ENCODE results near the gene CCL20.
"Not testable (repeated sequence)": the region's sequence is repeated elsewhere in the genome, so short reads cannot be mapped to it uniquely, and the experiment has no call there.

The CCL20 gene

DNA sequence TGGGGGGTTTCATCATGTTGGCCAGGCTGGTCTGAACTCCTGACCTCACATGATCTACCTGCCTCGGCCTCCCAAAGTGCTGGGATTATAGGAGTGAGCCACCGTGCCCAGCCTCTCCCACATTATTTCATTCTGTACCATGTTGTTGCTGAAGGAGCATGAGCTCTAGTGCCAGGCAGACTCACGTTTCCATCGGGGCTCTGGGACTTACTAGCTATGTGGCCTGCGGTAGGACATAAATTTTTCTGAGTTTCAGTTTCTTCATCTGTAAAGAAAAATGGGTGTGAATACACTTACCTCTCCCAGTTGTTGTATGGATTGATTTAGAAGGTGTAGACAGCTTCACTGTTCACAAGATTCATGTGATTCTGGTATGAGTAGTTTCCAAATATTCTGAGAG is 30.8 kb upstream of the CCL20 start:
- H3K79me2 ChIP-seq (ENCODE audit: control insufficient read depth, insufficient read depth, low read length, unreplicated experiment), result no peaks in the 10 kb centered on the region
- H3K4me1 ChIP-seq (ENCODE audit: control insufficient read depth, insufficient read depth, low read length, unreplicated experiment), result no peaks in the 10 kb centered on the region
- no peak overlapping the region for H2AFZ ChIP-seq (ENCODE audit: low read length, unreplicated experiment)
- no peaks in the 10 kb centered on the region for H3K36me3 ChIP-seq (ENCODE audit: insufficient read depth, low read length)
- no peak overlapping the region for H3K27ac ChIP-seq (ENCODE audit: low read depth, low read length)
- no peak overlapping the region for H3K4me3 ChIP-seq (ENCODE audit: low read depth, low read length)
- H3K27me3 ChIP-seq (ENCODE audit: insufficient read depth, low read length), result no peaks in the 10 kb centered on the region

DNA sequence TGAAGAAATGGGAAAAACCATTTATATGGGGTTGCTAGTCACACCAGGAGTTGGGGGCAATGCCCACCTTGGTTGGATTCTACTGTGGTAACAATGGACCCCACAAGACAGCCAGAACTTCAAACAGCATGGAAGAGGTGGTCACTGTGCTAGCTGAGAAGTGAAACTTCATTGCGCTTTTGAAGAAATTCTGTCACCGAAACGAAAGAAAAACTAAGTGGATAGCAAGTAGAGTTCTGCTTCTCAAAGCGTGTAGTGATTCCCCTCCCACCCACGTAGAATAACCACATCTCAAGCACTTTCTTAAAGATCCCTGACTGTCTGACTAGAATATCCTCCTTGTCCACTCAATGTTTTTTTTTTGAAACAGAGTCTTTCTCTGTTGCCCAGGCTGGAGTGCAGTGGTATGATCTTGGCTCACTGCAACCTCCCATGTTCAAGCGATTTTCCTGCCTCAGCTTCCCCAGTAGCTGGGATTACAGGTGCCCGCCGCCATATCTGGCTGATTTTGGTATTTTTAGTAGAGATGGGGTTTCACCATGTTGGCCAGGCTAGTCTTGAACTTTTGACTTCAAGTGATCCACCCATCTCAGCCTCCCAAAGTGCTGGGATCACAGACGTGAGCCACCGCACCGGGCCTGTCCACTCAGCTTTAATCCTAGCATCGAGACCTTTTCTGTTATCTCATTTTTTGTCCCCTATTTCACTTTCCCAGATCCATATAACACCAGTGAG is 30.1 kb upstream of the CCL20 start:
- H3K4me1 ChIP-seq (ENCODE audit: control insufficient read depth, insufficient read depth, low read length, unreplicated experiment), result no peaks in the 10 kb centered on the region
- no peaks in the 10 kb centered on the region for H3K79me2 ChIP-seq (ENCODE audit: control insufficient read depth, insufficient read depth, low read length, unreplicated experiment)
- no peak overlapping the region for H3K27ac ChIP-seq (ENCODE audit: low read depth, low read length)
- no peaks in the 10 kb centered on the region for H3K27me3 ChIP-seq (ENCODE audit: insufficient read depth, low read length)
- no peak overlapping the region for H2AFZ ChIP-seq (ENCODE audit: low read length, unreplicated experiment)
- no peak overlapping the region for H3K4me3 ChIP-seq (ENCODE audit: low read depth, low read length)
- no peaks in the 10 kb centered on the region for H3K36me3 ChIP-seq (ENCODE audit: insufficient read depth, low read length)

DNA sequence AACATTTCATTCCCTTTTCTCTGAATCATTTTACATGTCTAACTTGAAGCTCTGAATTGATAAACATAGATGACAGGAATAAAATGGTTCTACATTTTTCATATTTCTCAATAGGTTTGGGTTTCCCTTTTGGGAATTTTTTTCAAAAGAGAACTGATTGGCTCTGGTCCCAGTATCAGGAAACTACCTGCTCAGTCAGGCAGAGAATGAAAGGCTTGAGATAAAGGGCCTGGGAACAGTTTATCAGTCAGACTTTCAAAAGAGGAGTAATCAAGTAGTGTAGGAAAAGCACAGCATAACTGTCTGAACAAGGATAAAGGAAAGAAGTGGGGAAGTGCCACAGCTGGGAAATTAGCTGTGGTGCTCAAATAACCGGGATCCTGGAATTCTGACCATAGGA is 28.3 kb upstream of the CCL20 start:
- Histone ChIP-seq H3K79me2 (ENCODE audit: control insufficient read depth, insufficient read depth, low read length, unreplicated experiment) (no peaks in the 10 kb centered on the region), H2AFZ (ENCODE audit: low read length, unreplicated experiment) (no peak overlapping the region), H3K27ac (ENCODE audit: low read depth, low read length) (no peak overlapping the region), H3K4me1 (ENCODE audit: control insufficient read depth, insufficient read depth, low read length, unreplicated experiment) (no peaks in the 10 kb centered on the region), H3K4me3 (ENCODE audit: low read depth, low read length) (no peak overlapping the region), H3K36me3 (ENCODE audit: insufficient read depth, low read length) (no peaks in the 10 kb centered on the region), H3K27me3 (ENCODE audit: insufficient read depth, low read length) (no peaks in the 10 kb centered on the region)

DNA sequence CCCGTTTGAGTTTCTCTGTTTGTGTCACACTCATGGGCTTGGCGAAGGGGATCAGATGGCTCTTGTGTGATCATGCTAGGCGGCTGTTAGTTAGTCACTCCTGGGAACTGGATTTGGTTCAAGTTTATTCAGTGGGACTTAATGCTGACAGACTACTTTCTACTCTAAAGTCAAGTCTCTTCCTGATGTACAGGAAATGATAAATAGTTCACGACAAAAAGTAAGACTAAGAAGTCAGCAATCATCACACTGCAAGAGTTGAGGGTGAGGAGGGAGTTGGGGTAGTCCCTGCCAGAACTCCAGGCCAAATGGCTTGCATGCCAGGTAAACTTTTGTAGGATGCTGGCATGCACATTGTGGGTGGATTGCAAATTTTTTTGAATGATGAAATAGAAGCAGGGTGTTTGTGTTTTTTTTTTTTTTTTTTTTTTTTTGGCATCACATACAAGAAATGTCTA is 25.1 kb upstream of the CCL20 start:
- Histone ChIP-seq H3K4me3 (ENCODE audit: low read depth, low read length) (no peak overlapping the region), H2AFZ (ENCODE audit: low read length, unreplicated experiment) (no peak overlapping the region), H3K4me1 (ENCODE audit: control insufficient read depth, insufficient read depth, low read length, unreplicated experiment) (no peaks in the 10 kb centered on the region), H3K79me2 (ENCODE audit: control insufficient read depth, insufficient read depth, low read length, unreplicated experiment) (no peaks in the 10 kb centered on the region), H3K27me3 (ENCODE audit: insufficient read depth, low read length) (no peaks in the 10 kb centered on the region), H3K36me3 (ENCODE audit: insufficient read depth, low read length) (no peaks in the 10 kb centered on the region), H3K27ac (ENCODE audit: low read depth, low read length) (no peak overlapping the region)

DNA sequence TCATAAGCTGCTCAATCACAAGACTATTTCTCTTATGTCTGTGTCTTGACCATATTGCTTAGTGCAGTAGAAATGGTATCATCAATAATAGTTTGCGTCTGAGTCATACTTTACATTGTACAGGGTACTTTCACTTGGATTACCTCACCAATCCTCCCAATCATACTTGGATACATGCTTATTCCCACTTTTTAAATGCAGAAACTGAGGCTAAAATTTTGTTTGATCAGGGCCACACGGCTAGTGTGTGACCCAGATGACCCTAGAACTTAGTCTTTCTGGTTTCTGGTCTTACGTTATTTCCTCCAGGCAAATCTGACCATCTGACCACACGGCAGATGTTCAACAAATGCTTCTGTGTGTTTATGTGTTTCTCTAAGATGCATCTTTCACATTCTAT is 23.8 kb upstream of the CCL20 start:
- Histone ChIP-seq H3K4me1 (ENCODE audit: control insufficient read depth, insufficient read depth, low read length, unreplicated experiment) (no peaks in the 10 kb centered on the region), H3K36me3 (ENCODE audit: insufficient read depth, low read length) (no peaks in the 10 kb centered on the region), H2AFZ (ENCODE audit: low read length, unreplicated experiment) (no peak overlapping the region), H3K27me3 (ENCODE audit: insufficient read depth, low read length) (no peaks in the 10 kb centered on the region), H3K27ac (ENCODE audit: low read depth, low read length) (no peak overlapping the region), H3K79me2 (ENCODE audit: control insufficient read depth, insufficient read depth, low read length, unreplicated experiment) (no peaks in the 10 kb centered on the region), H3K4me3 (ENCODE audit: low read depth, low read length) (no peak overlapping the region)

DNA sequence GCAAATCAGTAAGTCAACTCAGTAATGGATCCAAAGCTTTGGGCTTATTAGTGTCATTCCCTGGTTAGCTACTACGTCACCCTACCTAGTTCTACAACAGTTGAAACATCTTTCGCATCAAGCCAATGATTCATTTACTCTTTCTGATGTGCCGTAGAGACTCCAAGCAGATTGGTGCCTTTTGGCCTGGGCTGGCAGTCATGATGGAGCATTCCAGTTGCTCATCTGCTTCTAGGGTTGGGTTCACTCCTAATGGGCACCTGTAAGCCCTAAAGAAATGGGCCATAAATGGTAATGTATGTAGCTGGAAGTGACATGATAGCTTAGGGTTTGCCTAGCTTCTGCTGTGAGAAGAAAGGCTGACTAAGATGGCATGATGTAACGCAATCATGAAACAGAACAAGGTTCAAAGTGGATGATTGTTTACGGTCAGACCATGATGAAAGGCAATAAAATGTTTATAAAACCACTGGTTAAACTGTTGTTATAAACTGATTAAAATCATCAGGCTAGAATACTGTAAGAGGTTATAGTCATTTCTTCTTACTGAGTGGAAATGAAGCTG is 20.4 kb upstream of the CCL20 start:
- Histone ChIP-seq H3K79me2 (ENCODE audit: control insufficient read depth, insufficient read depth, low read length, unreplicated experiment) (no peaks in the 10 kb centered on the region), H3K27ac (ENCODE audit: low read depth, low read length) (no peak overlapping the region), H3K27me3 (ENCODE audit: insufficient read depth, low read length) (no peaks in the 10 kb centered on the region), H2AFZ (ENCODE audit: low read length, unreplicated experiment) (no peak overlapping the region), H3K4me1 (ENCODE audit: control insufficient read depth, insufficient read depth, low read length, unreplicated experiment) (no peaks in the 10 kb centered on the region), H3K36me3 (ENCODE audit: insufficient read depth, low read length) (no peaks in the 10 kb centered on the region), H3K4me3 (ENCODE audit: low read depth, low read length) (no peak overlapping the region)

DNA sequence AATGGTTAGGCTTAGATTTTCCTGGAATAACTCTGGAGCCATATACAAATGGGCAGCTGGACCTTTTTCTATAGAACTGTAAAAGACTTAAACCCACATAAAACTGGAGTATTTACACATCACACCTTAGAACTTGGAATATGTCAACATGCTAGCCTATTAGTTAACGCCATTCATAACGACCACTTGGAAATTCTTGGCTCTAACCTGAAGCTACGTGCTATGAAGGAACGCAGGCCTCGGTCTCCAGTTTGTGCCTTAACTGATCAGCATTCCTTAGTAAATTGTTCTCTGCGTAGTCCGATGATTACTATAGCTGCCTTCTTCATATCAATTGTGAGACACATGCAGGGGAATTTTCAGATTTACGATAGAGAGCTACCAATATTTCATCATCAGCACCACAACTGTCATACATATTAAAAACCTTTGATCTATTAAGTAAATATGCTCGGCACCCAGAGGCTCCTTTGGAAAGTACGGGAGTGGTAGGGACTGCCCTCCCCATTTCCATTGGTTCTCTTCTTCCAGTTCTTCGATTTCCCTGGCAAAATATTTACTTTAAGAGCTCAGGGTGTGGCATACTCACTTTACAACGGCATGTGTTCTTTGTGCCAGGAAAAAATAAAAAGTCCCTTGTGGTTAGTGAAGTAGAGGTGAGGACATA is 17.5 kb upstream of the CCL20 start:
- H3K4me1 ChIP-seq (ENCODE audit: control insufficient read depth, insufficient read depth, low read length, unreplicated experiment), result no peaks in the 10 kb centered on the region
- no peak overlapping the region for H3K4me3 ChIP-seq (ENCODE audit: low read depth, low read length)
- H3K27me3 ChIP-seq (ENCODE audit: insufficient read depth, low read length), result no peaks in the 10 kb centered on the region
- no peak overlapping the region for H2AFZ ChIP-seq (ENCODE audit: low read length, unreplicated experiment)
- H3K36me3 ChIP-seq (ENCODE audit: insufficient read depth, low read length), result no peaks in the 10 kb centered on the region
- H3K27ac ChIP-seq (ENCODE audit: low read depth, low read length), result no peak overlapping the region
- no peaks in the 10 kb centered on the region for H3K79me2 ChIP-seq (ENCODE audit: control insufficient read depth, insufficient read depth, low read length, unreplicated experiment)

DNA sequence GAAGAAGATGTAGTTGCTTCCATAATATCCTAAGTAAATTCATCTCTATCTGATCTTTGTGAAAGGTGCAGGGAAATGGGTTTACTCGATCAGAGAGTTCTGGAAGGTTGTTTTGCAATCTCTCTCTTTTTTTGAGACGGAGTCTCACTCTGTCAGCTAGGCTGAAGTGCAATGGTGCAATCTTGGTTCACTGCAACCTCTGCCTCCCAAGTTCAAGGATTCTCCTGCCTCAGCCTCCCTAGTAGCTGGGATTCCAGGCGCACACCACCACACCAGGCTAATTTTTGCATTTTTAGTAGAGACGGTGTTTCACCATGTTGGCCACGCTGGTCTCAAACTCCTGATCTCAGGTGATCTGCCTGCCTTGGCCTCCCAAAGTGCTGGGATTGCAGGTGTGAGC is 16.9 kb upstream of the CCL20 start:
- H3K4me1 ChIP-seq (ENCODE audit: control insufficient read depth, insufficient read depth, low read length, unreplicated experiment); H3K36me3 ChIP-seq (ENCODE audit: insufficient read depth, low read length); H2AFZ ChIP-seq (ENCODE audit: low read length, unreplicated experiment); H3K79me2 ChIP-seq (ENCODE audit: control insufficient read depth, insufficient read depth, low read length, unreplicated experiment); H3K27me3 ChIP-seq (ENCODE audit: insufficient read depth, low read length); H3K4me3 ChIP-seq (ENCODE audit: low read depth, low read length); H3K27ac ChIP-seq (ENCODE audit: low read depth, low read length): not testable (repeated sequence)

DNA sequence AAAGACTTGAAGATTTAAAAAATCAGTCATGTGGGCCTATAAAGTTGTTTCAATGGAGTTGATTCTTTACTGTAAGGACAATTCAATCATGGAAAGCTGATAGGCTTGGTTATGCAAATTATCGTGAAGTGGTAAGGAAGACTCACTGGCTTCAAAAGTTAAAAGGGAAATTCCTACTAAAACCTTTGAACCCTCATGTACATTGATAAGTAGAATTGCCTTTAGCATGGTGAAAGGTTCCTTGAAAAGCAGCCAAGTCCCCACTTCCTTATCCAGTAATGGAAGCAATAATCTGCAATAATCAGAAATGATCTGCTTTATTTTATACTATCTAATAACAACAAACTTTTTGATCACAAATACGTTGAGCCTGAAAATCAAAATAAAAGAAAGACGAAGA is 14.4 kb upstream of the CCL20 start:
- H3K36me3 ChIP-seq (ENCODE audit: insufficient read depth, low read length), result no peaks in the 10 kb centered on the region
- no peaks in the 10 kb centered on the region for H3K27me3 ChIP-seq (ENCODE audit: insufficient read depth, low read length)
- H2AFZ ChIP-seq (ENCODE audit: low read length, unreplicated experiment), result no peak overlapping the region
- no peaks in the 10 kb centered on the region for H3K4me1 ChIP-seq (ENCODE audit: control insufficient read depth, insufficient read depth, low read length, unreplicated experiment)
- H3K4me3 ChIP-seq (ENCODE audit: low read depth, low read length), result no peak overlapping the region
- no peaks in the 10 kb centered on the region for H3K79me2 ChIP-seq (ENCODE audit: control insufficient read depth, insufficient read depth, low read length, unreplicated experiment)
- no peak overlapping the region for H3K27ac ChIP-seq (ENCODE audit: low read depth, low read length)

DNA sequence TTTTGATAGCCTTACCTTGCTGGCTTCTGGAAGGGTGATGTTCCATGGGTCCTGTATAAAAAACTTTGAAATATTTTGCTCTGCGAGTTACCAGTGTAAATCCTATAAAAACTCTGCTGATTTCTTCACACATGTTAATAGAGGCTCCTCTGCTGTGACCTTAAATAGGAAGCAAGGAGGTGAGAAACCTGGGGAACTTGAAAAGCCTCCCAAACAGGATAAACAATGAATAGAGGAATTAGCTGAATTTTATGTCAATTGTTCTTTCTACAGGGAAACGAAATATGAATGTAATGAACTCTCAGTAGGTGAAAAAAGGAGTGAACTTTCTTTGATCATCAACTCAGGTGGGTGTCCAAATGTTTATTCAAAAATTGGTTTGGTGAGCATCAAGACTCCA is 10.8 kb upstream of the CCL20 start:
- H3K4me3 ChIP-seq (ENCODE audit: low read depth, low read length), result no peak overlapping the region
- no peaks in the 10 kb centered on the region for H3K27me3 ChIP-seq (ENCODE audit: insufficient read depth, low read length)
- no peaks in the 10 kb centered on the region for H3K79me2 ChIP-seq (ENCODE audit: control insufficient read depth, insufficient read depth, low read length, unreplicated experiment)
- no peaks in the 10 kb centered on the region for H3K4me1 ChIP-seq (ENCODE audit: control insufficient read depth, insufficient read depth, low read length, unreplicated experiment)
- H3K27ac ChIP-seq (ENCODE audit: low read depth, low read length), result no peak overlapping the region
- peaks cover 5% of the 10 kb centered on the region for H3K36me3 ChIP-seq (ENCODE audit: insufficient read depth, low read length)
- H2AFZ ChIP-seq (ENCODE audit: low read length, unreplicated experiment), result no peak overlapping the region

DNA sequence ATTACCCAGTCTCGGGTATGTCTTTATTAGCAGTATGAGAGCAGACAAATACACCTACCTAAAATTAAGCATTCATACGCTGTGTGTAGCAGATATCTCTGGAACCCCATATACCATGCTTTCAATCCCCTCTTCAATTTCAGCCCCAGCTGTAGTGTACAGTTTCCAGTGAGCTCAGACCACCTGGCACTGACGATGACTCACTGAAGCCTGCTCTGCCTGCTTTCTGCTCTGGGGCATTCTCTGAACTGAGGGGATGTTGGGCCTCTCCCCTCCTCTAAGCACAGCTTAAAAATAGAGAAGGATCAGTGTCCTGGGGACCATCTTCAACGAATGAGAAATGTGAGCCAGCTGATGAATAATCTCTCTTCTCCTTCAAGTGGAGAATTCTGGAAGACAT is 8.7 kb upstream of the CCL20 start:
- Histone ChIP-seq H3K27me3 (ENCODE audit: insufficient read depth, low read length) (no peaks in the 10 kb centered on the region), H3K4me1 (ENCODE audit: control insufficient read depth, insufficient read depth, low read length, unreplicated experiment) (no peaks in the 10 kb centered on the region), H3K4me3 (ENCODE audit: low read depth, low read length) (no peak overlapping the region), H3K36me3 (ENCODE audit: insufficient read depth, low read length) (peaks cover 18% of the 10 kb centered on the region), H3K79me2 (ENCODE audit: control insufficient read depth, insufficient read depth, low read length, unreplicated experiment) (peaks cover 3% of the 10 kb centered on the region), H3K27ac (ENCODE audit: low read depth, low read length) (peak overlapping the region; percentile 52), H2AFZ (ENCODE audit: low read length, unreplicated experiment) (no peak overlapping the region)
